Body of pancreas (tissue), 4 donors: Measurements from ENCODE around the gene PSMC6. TPM values are rescaled to one million over a fixed set of nuclear protein-coding genes. Genes with fewer than 3 reads are reported as not detected.

Experiments used
- ATAC-seq: fragments of 150-250 bp; one replicate; pipeline ENCODE4 v1.9.1; 2016
- DNase-seq, 4 donors: peaks; one replicate each; pipeline ENCODE4 v3.0.0-alpha.2; 2019
- H3K27ac ChIP-seq, 4 donors: fragments of 200-600 bp; sonication (generic); 1 replicate in 3 of 4; 2 replicates in 1 of 4; pipeline versions ENCODE4 v1.5.1 to v1.6.1; 2016 to 2019; ENCODE audit warnings: mild to moderate bottlenecking in 1 of 4, mixed read lengths in 1 of 4, moderate library complexity in 1 of 4
- H3K27me3 ChIP-seq, 2 donors: fragments of 200-600 bp; sonication (generic); one replicate each; pipeline ENCODE4 v1.6.0; 2016; ENCODE audit warnings: mild to moderate bottlenecking in 1 of 2
- H3K36me3 ChIP-seq, 2 donors: fragments of 200-600 bp; sonication (generic); replicated peaks in 1 of 2; 2 replicates each; pipeline ENCODE4 v1.5.1; 2016; ENCODE audit warnings: low read depth in 2 of 2; ENCODE audit not compliant: insufficient read depth in 1 of 2
- H3K4me1 ChIP-seq: fragments of 200-600 bp; sonication (generic); one replicate; pipeline ENCODE4 v1.6.0; 2016
- H3K4me3 ChIP-seq, 2 donors: fragments of 200-600 bp; sonication (generic); 1 replicate in 1 of 2; 2 replicates in 1 of 2; pipeline ENCODE4 v1.5.1; 2016 to 2019
- H3K9me3 ChIP-seq, 3 donors: fragments of 200-600 bp; sonication (generic); 1 replicate in 2 of 3; 2 replicates in 1 of 3; pipeline ENCODE4 v1.5.1; 2016
- POLR2A ChIP-seq, 3 donors: fragments of 450-650 bp; IDR thresholded peaks; one replicate each; pipeline ENCODE4 v1.6.1; 2016; ENCODE audit warnings: antibody characterized with exemption in 3 of 3, mild to moderate bottlenecking in 2 of 3
- WGBS, 2 donors: methylation state at CpG; one replicate each; pipeline ENCODE4 v1.1.5; 2017; 5-methylcytosine and 5-hydroxymethylcytosine counted together
- intact Hi-C: fragments of 100-400 bp; cut with DNase I; formaldehyde crosslinking; loops from one replicate; pipeline ENCODE4 v1.15.1; 2023
- total RNA-seq, 2 donors: library from RNA; depleted of rRNA; stranded (reverse); fragments of >200 nt; gene quantifications; one replicate each; pipeline ENCODE4 v1.1.0, GENCODE V29; 2016
- TF ChIP-seq, protein P1 (sequence below), 7 experiments: fragments of 450-650 bp in 4 of 7; fragments of 200-600 bp in 3 of 7; sonication (generic) in 3 of 7; IDR thresholded peaks; one replicate each; pipeline ENCODE4 v1.5.1; 2016 to 2019; ENCODE audit warnings: antibody characterized with exemption in 7 of 7

Gene PSMC6
- total RNA-seq, 2 donors from 2014 or later = 37.2 to 66.7 TPM

DNA sequence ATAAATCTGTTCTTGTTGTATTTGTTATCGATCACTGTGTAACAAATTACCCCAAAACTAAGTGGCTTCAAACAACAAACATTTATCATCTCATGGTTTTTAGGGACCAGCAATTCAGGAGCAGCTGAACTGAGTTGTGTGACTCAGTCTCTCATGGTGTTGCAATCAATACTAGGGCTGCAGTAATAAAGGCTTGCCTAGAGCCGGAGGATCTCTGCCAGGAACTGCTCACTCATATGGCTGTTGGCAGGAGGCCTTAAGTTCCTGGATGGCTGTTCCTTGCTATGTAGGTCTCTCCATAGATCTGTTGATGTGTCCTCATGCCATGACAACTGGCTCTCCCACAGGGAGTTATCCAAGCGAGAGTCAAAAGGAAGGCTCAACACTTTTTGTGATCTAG, 3.8 kb upstream of the PSMC6 start:
- intact Hi-C loops = no loop called here
- TF ChIP-seq POLR2A (IDR thresholded peaks at IDR 0.05) = no peak
- TF ChIP-seq, protein P1, sequence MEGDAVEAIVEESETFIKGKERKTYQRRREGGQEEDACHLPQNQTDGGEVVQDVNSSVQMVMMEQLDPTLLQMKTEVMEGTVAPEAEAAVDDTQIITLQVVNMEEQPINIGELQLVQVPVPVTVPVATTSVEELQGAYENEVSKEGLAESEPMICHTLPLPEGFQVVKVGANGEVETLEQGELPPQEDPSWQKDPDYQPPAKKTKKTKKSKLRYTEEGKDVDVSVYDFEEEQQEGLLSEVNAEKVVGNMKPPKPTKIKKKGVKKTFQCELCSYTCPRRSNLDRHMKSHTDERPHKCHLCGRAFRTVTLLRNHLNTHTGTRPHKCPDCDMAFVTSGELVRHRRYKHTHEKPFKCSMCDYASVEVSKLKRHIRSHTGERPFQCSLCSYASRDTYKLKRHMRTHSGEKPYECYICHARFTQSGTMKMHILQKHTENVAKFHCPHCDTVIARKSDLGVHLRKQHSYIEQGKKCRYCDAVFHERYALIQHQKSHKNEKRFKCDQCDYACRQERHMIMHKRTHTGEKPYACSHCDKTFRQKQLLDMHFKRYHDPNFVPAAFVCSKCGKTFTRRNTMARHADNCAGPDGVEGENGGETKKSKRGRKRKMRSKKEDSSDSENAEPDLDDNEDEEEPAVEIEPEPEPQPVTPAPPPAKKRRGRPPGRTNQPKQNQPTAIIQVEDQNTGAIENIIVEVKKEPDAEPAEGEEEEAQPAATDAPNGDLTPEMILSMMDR (IDR thresholded peaks at IDR 0.05) = no peak
- peak in 3 of 4 donors; percentile 39 to 61 (median 59) for DNase-seq
- H3K9me3 ChIP-seq = no peaks in the 10 kb centered on the region
- peaks cover 43% of the 10 kb centered on the region for H3K4me1 ChIP-seq
- ATAC-seq = no peak
- H3K36me3 ChIP-seq = no peaks in the 10 kb centered on the region
- H3K4me3 ChIP-seq = no peak overlapping the region
- H3K27ac ChIP-seq = no peak overlapping the region
- H3K27me3 ChIP-seq = no peaks in the 10 kb centered on the region
- WGBS, 2 donors = 69 to 77% methylated on average over 3 of the region's 3 CpGs

DNA sequence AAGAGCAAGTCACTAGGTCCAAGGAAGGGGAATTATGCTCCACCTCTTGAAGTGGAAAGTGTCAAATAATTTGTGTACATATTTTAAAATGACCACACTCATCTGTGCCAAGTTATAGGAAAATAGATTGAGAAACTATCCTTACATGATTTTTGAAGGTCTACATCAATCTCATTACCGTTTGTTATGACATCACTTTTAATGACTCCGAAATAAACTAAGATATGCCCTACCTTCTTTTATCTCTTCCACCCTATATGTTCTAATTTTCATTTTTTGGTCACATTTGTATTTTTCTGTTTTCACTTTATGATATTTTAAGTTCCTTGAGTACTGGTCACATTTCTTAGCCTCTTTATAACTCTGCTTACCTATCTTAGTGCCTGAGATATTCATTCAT, 3.3 kb upstream of the PSMC6 start:
- no peaks in the 10 kb centered on the region for H3K36me3 ChIP-seq
- ATAC-seq = no peak
- intact Hi-C loops = no loop called here

DNA sequence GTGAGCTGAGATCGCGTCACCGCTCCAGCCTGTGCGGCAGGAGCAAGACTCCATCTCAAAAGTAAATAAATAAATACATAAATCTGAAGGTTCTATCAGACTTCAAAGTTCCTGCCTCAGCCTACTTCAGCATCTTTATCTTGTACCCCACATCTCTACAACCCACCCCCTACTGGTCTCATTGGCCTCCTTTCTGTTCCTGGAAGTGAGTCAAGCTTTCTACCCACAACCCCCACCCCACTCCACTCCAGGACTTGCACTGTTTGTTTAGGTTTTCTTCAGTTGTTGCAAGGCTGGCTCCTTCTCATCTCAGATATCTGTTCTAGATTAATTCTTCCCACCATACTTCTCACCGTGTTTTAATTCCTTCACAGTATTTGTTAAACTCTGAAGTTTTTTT, 714 bp upstream of the PSMC6 start:
- no peak for TF ChIP-seq POLR2A (IDR thresholded peaks at IDR 0.05)
- intact Hi-C loops = no loop called here
- H3K9me3 ChIP-seq = no peaks in the 10 kb centered on the region
- ATAC-seq (no peak), DNase-seq (no peak)
- H3K4me3 ChIP-seq = no peak overlapping the region
- H3K27ac ChIP-seq = peak overlapping the region; percentile 89 to 94 (median 90)
- 75 to 78% methylated on average over 5 of the region's 5 CpGs for WGBS, 2 donors
- H3K27me3 ChIP-seq = no peaks in the 10 kb centered on the region
- H3K36me3 ChIP-seq = no peaks in the 10 kb centered on the region
- H3K4me1 ChIP-seq = peaks cover 34% of the 10 kb centered on the region

More for the DNA sequence above, 3.3 kb upstream of the PSMC6 start:
- no peak overlapping the region for H3K4me3 ChIP-seq
- no peak for DNase-seq
- WGBS, 2 donors = 83 to 86% methylated on average over 2 of the region's 2 CpGs
- no peak for TF ChIP-seq POLR2A (IDR thresholded peaks at IDR 0.05)
- TF ChIP-seq, protein P1 (IDR thresholded peaks at IDR 0.05) = no peak
- H3K9me3 ChIP-seq = no peaks in the 10 kb centered on the region
- no peak overlapping the region for H3K27ac ChIP-seq
- H3K4me1 ChIP-seq = peaks cover 47% of the 10 kb centered on the region
- H3K27me3 ChIP-seq = no peaks in the 10 kb centered on the region

DNA sequence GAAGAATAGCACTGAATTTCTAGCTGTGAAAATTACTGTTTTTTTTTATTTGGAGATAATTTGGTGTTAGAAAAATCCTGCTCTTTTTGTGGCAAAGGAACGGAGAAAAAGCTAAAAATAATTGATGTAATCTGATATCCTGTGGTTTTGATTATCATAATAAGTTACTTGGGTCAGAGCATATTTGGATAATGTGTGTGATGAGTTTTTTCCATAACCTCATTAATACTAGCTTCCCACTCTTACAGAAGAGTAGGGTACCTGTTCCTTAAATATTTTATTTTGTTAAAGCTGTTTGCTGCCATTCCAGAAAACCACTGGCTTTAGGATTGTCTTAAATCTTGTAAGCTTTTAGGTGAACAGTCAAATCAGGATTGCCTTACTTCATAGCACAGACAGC, 4.7 kb downstream of the PSMC6 start:
- DNase-seq (no peak), ATAC-seq (no peak)
- TF ChIP-seq POLR2A (IDR thresholded peaks at IDR 0.05) = no peak
- TF ChIP-seq, protein P1 (IDR thresholded peaks at IDR 0.05) = no peak
- Histone ChIP-seq H3K9me3 (no peaks in the 10 kb centered on the region), H3K27me3 (no peaks in the 10 kb centered on the region), H3K4me1 (peaks cover 12% of the 10 kb centered on the region), H3K36me3 (peaks cover 0 to 9% of the 10 kb centered on the region in 2 donors), H3K4me3 (no peak overlapping the region), H3K27ac (no peak overlapping the region)
- intact Hi-C loops = no loop called here
- 30 to 32% methylated on average over 1 of the region's 1 CpG for WGBS, 2 donors

DNA sequence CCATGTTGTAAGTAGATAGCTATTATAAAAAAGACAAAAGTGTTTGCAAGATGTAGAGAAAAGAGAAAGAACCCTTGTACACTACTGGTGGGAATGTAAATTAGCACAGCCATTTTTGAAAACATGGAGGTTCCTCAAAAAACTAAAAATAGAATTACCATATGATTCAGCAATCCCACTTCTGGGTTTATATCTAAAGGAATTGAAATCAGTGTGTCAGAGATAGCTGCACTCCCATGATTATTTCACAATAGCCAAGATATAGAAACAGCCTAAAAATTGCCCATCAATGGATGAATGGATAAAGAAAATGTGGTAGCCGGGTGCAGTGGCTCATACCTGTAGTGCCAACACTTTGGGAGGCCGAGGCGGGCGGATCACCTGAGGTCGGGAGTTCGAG, 9.2 kb downstream of the PSMC6 start:
- WGBS, 2 donors = 95 to 98% methylated on average over 6 of the region's 6 CpGs
- Histone ChIP-seq H3K4me1 (no peaks in the 10 kb centered on the region), H3K27me3 (no peaks in the 10 kb centered on the region), H3K36me3 (peaks cover 5 to 24% of the 10 kb centered on the region in 2 donors), H3K27ac (no peak overlapping the region), H3K4me3 (no peak overlapping the region), H3K9me3 (no peaks in the 10 kb centered on the region)
- intact Hi-C loops = no loop called here
- ATAC-seq = no peak
- no peak for DNase-seq
- TF ChIP-seq POLR2A (IDR thresholded peaks at IDR 0.05) = no peak
- TF ChIP-seq, protein P1 (IDR thresholded peaks at IDR 0.05) = no peak
